Fibroblast of the aortic adventitia (primary cell): ENCODE data around the gene GLRA2. TPM values are rescaled to one million over a fixed set of nuclear protein-coding genes. Genes with fewer than 3 reads are reported as not detected.

Experiments
- DNase-seq: peaks from one replicate; pipeline ENCODE4 v3.0.0-alpha.2; 2010; ENCODE audit warnings: low read depth
- H3K4me3 ChIP-seq: 2 replicates; pipeline ENCODE4 v1.5.1; 2011; ENCODE audit warnings: low read depth, mild to moderate bottlenecking, control low read depth, low read length, moderate library complexity
- CTCF ChIP-seq: IDR thresholded peaks from 2 replicates; pipeline ENCODE4 v1.5.1; 2011; ENCODE audit warnings: mild to moderate bottlenecking, low read length, control low read depth, inconsistent platforms; ENCODE audit not compliant: insufficient read depth
- total RNA-seq: library from RNA; depleted of rRNA; stranded (reverse); fragments of >200 nt; gene quantifications from 2 replicates; pipeline ENCODE4 v1.2.3, GENCODE V29; 2012; ENCODE audit warnings: low replicate concordance

The GLRA2 gene
- total RNA-seq, 1 donor, result not detected

GRCh38 chrX:14504960-14505538 is 24.3 kb upstream of the GLRA2 start:
- TF ChIP-seq CTCF, result no peak
- no peak overlapping the region for H3K4me3 ChIP-seq
- DNase-seq, result no peak

- TF ChIP-seq CTCF, result no peak
- no peak for DNase-seq
- H3K4me3 ChIP-seq, result no peak overlapping the region
Observed at GRCh38 chrX:14505648-14506047, 23.7 kb upstream of the GLRA2 start.

GRCh38 chrX:14506866-14507265 is 22.5 kb upstream of the GLRA2 start:
- H3K4me3 ChIP-seq, result no peak overlapping the region
- no peak for DNase-seq
- TF ChIP-seq CTCF, result no peak

GRCh38 chrX:14508025-14508690 is 21.2 kb upstream of the GLRA2 start:
- no peak for DNase-seq
- no peak overlapping the region for H3K4me3 ChIP-seq

GRCh38 chrX:14509325-14510057 is 19.8 kb upstream of the GLRA2 start:
- DNase-seq, result no peak
- no peak for TF ChIP-seq CTCF
- H3K4me3 ChIP-seq, result no peak overlapping the region

More at GRCh38 chrX:14508025-14508690, 21.2 kb upstream of the GLRA2 start:
- no peak for TF ChIP-seq CTCF

GRCh38 chrX:14528629-14529289 is 577 bp upstream of the GLRA2 start:
- DNase-seq, result peak; percentile 19
- peak; percentile 22 for TF ChIP-seq CTCF
- H3K4me3 ChIP-seq, result no peak overlapping the region
